Activated gamma-delta T cell (primary cell): ENCODE measurements around the gene KANK2.
"Not testable (repeated sequence)": the region's sequence is repeated elsewhere in the genome, so short reads cannot be mapped to it uniquely, and the experiment has no call there.

Source experiments
- DNase-seq: peaks from one replicate; lab custom pipeline; 2025; lab: John Stamatoyannopoulos, UW

The KANK2 gene

DNA sequence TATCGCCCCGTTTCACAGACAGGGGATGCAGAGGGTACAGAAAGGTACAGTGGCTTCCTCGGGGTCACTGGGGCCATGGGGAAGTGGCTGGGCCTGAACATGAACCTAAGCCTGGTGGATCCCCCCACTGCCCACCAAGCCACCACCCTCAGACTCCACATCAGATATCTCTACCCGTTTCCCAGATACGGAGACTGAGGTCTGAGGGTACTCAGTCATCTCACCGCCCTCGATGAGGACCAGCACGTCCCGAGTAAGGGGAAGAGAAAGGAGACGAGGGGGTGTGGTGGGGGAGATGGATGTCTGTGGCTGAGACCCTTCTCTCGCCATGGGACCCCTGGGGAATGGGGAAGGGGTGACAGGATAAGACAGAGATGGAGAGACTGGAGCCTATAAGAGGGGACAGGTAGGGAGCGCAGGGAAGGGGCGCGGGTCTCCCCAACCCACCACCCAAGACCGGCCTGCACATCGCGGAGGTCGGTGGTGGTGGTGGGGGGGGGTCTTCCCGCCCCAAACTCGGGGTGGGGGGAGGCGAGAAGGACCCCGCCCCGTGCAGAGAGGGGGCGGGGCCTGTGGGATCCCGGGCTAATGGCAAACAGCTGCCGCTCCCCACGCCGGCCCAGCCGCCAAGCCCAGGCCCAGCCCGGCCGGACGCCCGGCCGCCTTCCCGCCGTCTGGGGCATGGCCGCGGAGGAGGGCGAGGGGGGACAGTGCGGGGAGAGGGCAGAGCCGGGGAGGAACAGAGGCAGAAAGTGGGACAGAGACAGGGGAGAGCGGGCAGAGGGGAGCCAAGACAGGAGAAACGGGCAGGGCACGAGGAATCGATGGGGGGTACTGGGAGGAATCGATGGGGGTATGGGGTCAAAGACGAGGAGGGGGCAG lies 698 bp downstream of the KANK2 start:
- no peak for DNase-seq

DNA sequence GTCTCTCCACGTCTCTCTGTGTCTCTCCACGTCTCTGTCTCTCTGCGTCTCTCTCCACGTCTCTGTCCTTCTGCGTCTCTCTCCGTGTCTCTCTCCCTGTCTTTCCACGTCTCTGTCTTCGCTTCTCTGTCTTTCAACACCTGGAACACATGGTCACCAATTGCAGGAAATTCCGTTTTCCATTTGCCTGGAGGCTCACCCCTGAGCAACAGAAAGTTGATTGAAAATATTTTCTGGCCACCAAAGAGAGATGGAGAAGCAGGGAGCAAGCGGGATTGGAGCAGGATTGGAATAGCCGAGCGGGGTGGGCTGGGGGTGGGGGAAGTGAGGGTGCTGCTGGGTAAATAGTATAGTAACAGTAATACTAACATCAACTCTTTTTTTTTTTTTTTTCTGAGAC lies 1.7 kb downstream of the KANK2 start:
- no peak for DNase-seq

DNA sequence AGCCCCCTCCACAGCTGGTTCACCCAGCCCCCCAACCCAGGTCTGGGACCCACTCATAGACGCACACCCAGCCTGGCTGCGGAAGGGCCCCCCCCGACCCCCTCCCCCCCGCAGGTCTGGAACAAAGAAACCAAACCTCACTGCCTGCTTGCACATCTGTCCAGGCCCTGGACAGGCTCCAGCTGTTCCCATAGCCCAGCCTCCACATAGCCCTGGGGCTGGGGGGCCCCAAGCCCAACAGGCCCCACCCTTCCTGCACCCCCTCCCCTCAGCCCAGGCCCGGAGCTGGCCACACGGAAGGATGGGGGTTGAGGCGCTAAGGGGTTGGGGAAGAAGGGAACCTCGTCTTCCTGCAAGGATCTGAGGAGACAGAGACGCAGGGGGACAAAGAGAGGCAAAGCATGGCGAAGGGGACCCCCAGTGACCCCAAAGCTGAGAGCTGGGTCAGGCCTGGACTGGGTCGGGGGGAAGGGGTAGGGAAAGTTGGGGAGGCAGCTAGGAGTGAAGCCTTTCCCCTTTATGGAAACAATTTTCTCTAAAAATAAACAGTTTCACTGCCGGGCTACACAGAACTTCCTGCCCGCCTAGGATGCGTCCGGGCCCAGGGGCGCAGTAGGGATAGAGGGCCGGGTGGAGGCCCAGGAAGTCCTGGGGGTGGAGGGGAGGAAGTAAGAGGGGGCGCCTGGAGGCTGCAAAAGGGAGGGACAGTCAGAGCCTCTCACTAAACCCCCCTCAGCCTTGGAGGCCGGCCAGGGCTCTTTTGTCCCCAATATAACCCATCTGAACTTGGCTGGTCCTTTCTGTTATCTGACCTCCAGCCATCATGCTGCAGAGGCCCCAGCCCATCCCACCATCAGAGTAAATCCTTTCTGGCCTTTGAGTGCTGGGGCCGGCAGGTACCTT lies 2.4 kb downstream of the KANK2 start:
- DNase-seq, result no peak

DNA sequence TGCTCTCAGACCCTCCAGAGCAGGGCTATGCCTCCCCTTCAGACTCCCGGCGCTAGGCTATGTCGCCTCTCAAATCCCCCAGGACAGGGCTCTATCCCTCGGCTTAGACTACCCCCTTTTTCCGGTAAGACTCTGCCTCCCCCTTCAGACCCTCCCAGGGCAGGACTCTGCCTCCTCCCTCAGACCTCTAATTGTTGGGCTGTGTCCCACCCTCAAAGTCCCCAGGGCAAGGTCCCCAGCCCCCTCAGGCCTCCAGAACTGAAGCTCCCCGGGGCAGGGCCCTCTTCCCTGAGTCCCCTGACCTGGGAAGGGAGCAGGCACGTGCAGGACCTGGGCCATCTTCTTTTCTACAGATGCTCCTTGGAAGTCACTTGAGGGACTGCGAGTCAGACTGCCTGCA lies 3.2 kb downstream of the KANK2 start:
- no peak for DNase-seq

DNA sequence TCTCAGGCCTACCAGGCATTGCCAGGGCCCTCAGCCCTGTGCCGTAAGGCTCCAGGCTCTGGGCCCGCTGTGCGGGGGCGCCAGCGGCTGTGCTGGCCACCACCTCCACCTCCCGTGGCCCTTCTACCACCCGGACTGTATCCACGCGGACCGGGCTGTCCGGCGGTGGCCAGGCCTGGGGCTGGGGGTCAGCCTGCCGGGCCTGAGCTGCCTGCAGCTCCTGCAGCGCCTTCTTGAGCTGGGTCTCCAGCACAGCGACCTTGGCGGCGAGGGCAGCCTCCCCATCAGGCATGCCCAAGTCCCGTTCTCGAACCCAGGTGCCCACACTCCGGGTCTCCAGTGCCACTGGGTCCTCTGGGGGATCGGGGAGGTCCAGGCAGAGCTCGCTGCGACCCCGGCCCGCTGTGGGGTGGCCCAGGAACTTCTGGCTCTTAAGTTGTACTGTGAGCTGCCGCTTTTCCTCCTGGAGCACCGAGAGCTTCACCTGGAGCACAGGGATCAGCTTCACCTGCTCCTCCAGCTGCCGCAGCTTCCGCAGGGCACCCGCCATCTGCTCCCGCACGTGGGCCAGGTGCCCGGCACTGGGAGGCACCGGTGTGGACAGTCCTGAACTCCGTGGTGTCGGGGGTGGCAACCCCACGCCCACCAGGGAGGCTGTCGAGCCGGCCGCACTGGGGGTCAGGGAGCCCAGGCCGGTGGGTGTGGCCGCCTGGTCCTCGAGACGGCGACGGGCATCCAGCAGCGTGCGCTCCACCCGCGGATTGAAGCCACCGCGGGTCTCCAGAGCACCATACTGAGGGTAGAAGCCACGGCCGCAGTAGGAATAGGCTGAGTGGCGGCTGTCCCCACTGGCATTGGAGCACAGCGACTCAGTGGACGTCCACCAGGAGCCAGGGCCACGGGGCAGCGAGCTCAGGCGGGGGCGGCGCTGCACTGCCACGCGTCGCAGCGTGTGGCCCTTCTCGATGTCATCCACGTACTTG lies 4.1 kb downstream of the KANK2 start:
- DNase-seq, result no peak

DNA sequence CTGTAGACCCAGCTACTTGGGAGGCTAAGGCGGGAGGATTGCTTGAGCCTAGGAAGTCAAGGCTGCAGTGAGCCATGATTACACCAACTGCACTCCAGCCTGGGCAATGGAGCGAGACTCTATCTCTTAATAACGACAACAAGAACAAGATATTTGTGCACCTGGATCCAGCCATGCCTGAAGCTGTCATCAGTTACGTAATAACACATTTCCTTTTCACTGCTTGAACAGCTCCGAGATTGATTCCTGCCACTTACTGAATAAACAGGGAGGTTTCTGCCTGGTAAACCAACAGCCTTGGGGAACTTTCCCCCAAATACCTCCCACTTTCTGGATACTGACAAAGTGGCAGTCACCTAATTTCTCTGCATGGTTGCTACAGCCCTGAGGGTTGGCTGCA lies 5.4 kb downstream of the KANK2 start:
- DNase-seq, result no peak

DNA sequence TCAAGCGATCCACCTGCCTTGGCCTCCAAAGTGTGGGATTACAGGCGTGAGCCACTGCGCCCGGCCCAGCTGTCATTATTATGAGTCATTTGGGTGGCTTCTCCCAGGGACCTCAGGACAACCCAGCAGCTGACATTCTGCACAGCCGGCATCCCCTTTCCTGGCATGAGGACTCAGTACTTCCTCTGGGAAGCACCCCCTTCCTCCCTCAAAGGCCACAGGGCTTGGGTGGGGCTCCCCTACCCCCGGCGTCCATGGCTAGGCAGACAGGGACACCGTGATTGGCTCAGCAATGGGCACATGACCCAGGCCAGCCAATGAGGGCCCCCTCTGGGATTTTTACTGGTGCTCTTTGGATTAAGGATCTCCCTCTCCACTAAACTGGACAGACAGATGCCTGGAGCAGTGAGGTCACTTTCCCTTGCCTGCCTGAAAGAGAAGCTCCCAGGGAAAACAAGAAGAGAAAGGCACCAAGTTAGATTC lies 6.0 kb downstream of the KANK2 start:
- no peak for DNase-seq

DNA sequence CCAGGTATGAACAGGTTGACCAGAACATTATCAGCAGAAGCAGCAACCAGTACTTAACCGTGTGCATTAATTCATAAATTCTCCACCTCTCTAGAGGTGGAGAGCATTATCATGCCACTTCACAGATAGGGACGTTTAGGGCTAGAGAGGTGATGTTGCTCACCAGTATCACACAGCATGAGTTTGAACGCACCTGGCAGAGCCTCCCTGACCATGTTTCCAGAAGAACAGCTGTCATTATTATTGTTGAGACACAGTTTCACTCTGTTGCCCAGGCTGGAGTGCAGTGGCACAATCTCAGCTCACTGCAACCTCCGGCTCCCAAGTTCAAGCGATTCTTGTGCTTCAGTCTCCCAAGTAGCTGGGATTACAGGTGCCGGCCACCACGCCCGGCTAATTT lies 6.8 kb downstream of the KANK2 start:
- no peak for DNase-seq

DNA sequence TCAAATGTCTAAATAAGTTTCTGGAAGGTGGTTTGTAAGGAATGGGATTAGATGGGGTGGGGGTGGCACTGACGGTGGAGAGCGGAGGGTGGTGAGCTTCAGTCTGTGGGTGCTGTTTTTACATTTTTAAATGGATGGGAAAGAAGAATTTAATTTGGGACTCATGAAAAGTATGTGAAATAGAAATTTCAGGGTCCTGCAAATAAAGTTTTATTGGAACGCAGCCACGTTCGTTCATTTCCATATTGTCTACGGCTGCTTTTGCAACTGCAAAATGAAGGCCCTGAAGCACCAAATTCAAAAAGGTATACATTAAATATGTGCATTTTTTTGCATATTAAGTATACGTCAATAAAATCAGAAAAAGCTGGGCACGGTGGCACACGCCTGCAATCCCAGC lies 9.9 kb downstream of the KANK2 start:
- no peak for DNase-seq

DNA sequence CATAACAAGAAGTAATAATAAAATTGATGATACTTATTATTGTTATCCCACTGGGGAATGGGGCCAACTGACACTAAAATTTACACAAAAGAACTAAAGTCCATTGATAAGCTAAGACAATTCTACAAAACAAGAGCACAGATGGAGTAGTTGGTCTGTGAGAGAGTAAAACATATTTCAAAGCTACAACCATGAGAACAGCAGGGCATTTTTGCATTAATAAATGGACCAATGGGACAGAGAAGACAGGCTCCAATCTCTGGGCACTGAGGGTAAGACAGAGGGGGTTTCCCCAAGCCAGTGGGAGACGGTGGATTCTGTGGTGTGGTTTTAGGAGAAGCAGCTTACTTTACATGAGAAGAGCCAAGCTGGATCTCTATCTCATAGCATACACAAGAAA lies 14.4 kb downstream of the KANK2 start:
- no peak for DNase-seq

DNA sequence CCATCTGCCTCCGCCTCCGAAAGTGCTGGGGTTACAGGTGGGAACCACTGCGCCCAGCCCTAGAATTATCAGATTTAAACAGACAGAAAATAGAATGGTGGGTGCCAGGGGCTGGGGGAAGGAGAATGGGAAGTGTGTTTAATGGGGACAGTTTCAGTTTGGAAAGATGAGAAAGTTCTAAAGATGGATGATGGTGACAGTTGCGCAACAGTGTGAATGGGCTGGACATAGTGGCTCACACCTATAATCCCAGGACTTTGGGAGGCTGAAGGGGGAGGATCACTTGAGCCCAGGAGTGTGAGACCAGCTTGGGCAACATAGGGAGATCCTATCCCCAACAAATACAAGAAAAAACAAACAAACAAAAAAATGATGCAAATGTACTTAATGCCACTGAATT lies 15.9 kb downstream of the KANK2 start:
- no peak for DNase-seq

DNA sequence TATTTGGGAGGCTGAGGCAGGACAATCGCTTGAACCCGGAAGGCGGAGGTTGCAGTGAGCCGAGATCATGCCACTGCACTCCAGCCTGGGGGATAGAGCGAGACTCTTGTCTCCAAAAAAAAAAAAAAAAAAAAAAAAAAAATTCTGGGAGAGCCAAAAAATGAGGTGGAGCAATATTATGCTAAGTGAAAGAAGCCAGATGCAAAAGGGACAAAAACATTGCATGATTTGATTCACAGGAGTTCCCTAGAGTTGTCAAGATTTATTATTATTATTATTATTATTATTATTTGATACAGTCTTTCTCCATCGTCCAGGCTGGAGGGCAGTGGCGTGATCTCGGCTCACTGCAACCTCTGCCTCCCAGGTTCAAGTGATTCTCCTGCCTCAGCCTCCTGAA lies 16.4 kb downstream of the KANK2 start:
- DNase-seq, result not testable (repeated sequence)

DNA sequence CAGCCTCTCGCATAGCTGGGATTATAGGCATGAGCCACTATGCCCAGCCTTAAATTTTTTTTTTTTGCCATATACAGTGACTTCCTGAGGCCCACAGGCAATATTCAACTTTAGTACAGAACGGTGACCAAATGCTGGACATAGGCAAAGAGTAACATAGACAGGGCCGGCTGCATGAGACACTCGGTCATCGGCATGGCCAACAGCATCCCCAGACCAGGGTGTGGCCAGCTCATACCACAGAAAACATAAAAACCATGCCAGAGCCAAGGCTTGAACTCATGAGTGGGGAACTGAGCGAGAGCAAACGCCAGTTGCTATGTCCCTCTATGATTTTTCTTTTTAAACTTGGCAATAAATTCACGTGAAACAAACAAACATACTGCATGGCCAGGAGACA lies 17.0 kb downstream of the KANK2 start:
- no peak for DNase-seq

DNA sequence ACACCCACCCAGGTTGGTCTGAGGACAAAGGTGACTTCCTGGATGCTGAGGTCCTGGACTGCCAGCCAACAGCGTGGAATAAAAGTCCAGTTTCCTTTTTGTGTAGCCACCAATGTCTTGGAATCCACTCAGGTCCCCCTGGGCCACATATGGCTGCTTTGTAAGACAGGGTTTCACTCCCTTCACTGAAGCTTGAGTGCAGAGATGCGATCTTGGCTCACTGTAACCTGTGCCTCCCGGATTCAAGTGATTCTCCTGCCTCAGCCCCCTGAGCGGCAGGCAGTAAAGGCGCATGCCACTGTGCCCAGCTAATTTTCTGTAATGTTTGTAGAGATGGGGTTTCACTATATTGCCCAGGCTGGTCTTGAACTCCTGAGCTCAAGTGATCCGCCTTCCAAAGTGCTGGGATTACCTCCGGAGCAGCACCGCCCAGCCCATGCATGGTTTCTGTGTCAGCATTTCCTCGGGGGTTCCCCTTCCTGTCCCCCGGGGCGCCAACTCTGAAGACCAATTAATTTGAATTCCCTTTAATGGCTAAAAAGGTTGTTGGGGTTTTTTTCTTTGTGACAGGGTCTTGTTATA lies 17.5 kb downstream of the KANK2 start:
- no peak for DNase-seq

DNA sequence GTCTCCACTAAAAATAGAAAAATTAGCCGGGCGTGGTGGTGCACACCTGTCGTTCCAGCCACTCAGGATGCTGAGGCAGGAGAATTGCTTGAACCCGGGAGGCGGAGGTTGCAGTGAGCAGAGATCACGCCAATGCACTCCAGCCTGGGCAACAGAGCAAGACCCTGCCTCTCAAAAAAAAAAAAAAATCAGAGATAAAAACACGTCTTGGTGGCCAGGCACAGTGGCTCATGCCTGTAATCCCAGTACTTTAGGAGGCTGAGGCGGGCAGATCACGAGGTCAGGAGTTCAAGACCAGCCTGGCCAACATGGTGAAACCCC lies 18.2 kb downstream of the KANK2 start:
- DNase-seq, result not testable (repeated sequence)

DNA sequence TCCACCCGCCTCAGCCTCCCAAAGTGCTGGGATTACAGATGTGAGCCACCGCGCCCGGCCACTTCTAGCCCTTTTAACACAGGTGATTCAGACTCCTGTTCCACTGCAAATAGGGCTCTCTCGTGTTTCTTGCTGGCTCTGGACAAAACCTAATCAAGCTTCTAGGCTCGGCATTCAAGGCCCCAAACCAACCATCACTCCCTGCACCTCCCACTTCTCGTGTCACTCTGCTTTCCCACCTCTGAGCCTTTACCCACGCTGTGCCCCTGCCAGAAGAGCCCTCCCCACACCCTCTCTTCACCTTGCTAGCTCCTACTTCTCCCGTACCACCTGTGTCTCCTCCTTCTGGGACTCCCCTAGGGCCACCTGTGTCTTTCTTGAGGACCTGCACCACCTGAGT lies 19.8 kb downstream of the KANK2 start:
- no peak for DNase-seq

DNA sequence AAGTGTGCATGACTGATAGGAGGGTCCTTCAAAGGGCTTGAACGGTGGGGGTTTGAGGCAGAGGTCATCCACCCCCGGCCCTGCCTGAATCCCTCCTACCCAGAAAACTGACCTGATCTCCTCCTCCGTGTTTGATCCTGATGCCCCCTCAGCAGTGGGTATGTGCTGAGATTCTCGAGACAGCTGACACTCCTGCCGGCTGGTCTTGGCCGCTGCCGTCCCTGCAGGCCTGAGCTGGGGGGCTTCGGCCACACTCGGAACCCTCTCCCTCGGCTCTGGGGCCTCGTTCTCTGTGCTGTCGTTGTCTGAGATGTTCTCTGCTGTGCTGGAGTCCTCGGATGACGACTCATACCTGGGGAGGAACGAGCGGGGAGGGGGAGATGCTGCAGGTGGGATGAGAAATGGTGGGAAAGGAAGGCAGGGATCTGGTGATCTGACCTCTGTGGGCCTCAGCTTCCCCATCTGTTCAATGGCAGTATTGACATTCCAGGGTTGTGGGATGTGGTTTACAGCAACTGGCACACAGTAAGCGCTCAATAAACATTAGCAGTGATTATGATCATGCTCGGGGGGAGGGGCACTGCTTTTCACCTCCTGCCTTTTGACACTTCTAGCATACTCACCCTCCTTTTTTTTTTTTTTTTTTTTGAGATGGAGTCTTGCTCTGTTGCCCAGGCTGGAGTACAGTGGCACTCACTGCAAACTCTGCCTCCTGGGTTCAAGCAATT lies 20.7 kb downstream of the KANK2 start:
- no peak for DNase-seq

DNA sequence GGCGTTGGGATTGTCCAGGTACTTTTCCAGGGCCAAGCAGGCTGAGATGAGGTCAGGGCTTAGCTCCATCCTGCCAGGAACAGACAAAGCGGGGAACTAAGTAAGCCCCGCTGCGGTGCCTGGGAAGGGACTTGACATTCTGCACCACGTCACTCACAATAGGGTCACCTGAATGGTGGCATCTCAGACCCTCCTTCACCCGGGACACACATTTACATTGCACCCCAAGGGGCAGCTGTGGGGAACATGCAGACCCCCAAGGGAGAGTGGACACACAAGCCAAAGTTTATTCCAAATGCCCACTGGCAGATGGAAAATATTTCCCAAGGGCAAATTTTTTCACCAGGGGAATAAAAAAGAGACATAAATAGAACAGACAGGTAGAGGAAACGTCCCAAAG lies 21.4 kb downstream of the KANK2 start:
- no peak for DNase-seq

DNA sequence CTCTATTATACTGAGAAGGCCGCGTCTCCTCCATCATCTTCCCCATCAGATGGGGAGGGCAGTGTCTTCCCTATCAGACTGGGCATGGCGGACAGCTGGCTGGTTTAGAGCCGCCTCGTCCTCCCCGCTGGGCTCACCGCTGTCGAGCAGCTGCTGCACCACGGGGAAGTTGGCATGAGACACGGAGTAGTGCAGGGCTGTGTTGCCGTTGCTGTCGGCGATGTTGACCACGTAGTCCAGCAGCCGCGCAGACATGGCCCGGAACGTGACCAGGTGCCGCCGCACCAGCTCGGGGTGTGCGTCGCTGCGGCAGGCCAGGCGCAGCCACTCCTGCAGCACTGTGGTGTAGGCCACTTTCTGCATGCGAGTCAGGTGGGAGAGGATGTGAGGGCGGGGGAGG lies 23.0 kb downstream of the KANK2 start:
- no peak for DNase-seq

DNA sequence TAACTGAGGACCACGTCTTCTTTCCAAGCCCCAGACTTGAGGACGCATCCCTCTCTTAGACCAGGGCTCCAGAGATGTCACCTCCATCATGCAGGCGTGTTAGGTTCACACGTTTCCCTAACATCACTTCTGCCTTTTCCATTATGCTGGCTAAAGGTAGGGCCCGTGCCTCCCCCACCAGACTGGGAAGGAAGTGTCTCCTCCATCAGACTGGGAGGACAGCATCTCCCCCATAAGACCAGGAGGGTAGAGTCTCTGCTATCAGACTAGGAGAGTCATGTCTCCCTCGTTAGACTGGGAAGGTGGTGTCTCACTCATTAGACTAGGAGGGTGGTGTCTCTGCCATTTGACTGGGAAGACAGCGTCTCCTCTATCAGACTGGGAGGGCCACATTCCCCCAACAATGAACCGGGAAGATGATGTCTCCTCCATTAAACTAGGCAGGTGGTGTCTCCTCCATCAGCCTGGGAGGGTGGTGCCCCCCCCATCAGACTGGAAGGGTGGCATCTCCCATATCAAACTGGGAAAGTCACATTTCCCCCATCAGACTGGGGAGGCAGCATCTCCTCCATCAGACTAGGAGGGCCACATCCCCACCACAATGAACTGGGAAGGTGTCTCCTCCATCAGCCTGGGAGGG lies 23.7 kb downstream of the KANK2 start:
- DNase-seq, result no peak
